NB4 (cell line): ENCODE measurements around the gene ANKRD33B.

ENCODE experiments used
- CTCF ChIP-seq: IDR thresholded peaks from one replicate; pipeline ENCODE4 v1.5.1; 2012; ENCODE audit warnings: low read depth, low read length
- MYC ChIP-seq: IDR thresholded peaks from 2 replicates; pipeline ENCODE4 v1.6.1; 2011; ENCODE audit warnings: low read depth, low read length
- POLR2A ChIP-seq: IDR thresholded peaks from 2 replicates; pipeline ENCODE4 v1.6.1; 2011; ENCODE audit warnings: mild to moderate bottlenecking; ENCODE audit not compliant: insufficient read length; ENCODE audit errors: extremely low read depth
- TF ChIP-seq, protein P1 (sequence below): IDR thresholded peaks from 2 replicates; pipeline ENCODE4 v1.6.1; 2011; ENCODE audit warnings: low read depth, low read length

DNA sequence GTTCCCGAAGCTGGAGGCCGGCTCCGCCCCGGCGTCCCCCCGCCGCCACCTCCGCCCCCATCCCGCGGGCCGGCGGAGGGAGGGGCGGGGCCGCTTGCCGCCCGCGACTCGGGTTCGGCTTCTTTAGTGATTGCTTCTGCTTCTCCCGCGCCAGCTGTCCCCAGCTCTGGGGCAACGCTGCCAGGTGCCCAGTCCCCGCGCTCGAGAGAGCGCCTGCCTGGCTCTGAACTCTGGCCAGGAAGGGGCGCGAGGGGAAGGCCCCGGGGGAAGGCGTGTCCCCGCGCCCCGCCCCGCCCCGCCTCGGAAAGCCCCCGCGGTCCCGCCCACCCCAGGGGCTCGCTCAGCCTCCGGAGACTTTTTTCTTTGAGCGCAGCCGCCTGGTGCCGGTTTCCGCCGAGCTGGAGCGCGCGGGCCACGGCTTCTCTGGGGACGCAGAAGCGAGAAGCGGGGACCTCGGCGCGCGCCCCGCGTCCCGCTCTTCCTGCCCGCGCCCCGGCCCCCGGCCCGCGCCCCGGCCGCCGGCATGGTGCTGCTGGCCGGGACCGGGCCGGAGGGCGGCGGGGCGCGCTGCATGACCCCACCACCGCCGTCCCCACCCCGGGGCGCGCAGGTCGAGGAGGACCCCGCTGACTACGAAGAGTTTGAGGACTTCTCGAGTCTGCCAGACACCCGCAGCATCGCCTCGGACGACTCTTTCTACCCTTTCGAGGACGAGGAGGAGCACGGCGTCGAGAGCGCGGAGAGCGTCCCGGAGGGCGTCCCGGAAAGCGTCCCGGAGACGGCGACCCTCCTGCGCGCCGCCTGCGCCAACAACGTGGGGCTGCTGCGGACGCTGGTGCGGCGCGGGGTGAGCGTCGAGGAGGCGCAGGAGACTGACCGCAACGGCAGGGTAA, at the start of gene ANKRD33B:
- TF ChIP-seq CTCF (no peak), POLR2A (peak; percentile 93), MYC (no peak; the same call in none of the 2 replicates)
- TF ChIP-seq, protein P1, sequence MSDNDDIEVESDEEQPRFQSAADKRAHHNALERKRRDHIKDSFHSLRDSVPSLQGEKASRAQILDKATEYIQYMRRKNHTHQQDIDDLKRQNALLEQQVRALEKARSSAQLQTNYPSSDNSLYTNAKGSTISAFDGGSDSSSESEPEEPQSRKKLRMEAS, result no peak; the same call in 1 of the 2 replicates
